NCI-H2196 treated with DMSO at 0.1 percent for 48 hours (cell line): Measurements from ENCODE around the gene HMGCS1.
"Not testable (repeated sequence)": the region's sequence is repeated elsewhere in the genome, so short reads cannot be mapped to it uniquely, and the experiment has no call there.

Source experiments
- DNase-seq: peaks from one replicate; lab custom pipeline; 2025; ENCODE audit not compliant: unreplicated experiment; lab: John Stamatoyannopoulos, UW

HMGCS1 gene

GRCh38 chr5:43312699-43313034, 545 bp downstream of the HMGCS1 start:
- DNase-seq = no peak

DNA sequence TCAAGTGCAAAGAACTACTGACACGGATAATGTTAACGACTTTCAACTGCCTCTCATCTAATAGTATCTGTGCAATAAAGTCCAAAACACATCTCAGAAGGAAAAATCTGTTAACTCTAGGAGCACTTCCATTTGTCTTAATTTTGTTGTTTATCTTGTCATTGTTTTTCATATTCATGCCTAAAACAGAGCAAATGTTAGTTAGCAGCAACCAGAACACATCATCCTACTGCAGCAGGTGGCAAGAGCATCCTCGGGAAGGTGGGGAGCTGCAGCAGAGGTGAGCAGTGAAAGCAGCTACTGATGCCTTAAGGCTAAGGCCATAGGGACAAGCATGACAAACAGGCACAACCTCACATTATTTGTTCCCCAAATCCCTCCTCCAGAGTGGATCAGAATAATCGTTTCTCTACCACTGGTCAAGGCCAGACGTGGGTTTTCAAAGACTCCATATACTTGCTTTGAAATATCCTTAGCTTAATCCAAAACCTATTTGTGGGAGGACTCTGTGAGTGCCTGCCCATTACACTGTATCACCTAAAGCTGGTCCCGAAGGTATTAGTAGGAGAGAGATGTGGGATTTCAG, 1.0 kb downstream of the HMGCS1 start:
- no peak for DNase-seq

- DNase-seq = no peak
Observed at GRCh38 chr5:43309637-43310036, 3.6 kb downstream of the HMGCS1 start.

DNA sequence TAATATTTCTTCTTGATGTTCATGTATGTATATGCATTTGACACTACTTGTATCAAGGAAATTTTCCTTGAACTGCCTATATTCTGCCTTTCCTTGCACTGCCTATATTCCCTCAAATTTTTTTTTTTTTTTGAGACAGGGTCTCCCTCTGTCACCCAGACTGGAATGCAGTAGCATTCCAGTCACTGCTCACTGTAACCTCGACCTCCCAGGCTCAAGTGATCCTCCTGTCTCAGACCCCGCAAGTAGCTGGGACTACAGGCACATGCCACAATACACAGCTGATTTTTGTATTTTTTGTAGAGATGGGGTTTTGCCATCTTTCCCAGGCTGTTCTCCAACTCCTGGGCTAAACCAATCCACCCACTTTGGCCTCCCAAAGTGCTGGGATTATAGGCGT, 4.1 kb downstream of the HMGCS1 start:
- no peak for DNase-seq

DNA sequence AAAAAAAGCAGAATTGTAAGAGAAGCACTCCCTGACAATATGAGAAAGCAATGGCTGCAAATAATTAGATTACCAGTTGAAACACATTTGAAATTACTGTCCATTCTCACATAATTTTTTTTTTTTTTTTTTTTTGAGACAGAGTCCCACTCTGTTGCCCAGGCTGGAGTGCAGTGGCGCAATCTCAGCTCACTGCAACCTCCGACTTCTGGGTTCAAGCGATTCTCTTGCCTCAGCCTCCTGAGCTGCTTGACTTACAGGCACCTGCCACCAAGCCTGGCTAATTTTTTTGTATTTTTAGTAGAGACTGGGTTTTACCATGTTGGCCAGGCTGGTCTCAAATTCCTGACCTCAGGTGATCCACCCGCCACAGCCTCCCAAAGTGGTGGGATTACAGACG, 6.3 kb downstream of the HMGCS1 start:
- DNase-seq = not testable (repeated sequence)

DNA sequence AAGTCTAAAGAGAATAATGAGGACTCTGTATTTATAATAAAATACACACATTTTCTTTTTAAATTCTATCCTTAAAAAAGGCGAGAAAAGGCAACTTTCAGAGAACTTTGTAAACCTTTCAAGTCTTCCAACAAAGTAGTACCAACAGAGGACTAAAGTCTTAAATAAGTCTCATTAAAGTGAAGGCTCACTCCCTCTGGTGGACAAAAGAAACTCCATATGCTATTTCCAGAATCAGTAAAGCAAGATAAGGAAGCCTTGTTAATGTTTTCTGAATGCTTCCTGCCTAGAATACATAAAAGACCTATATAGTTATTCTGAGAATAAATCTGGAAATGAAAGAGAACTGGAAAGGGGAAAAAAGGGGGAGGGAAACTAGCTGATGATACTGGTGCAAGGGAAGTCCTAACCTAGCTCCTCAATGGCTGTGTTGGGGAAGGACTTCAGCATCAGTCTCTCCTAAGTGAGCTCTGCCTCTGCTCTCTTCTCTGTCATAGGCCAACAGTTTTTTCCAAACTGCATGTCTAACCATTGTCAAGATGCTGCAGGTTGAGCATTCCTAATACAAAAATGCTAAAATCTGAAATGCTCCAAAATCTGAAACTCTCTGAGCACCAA, 7.2 kb downstream of the HMGCS1 start:
- DNase-seq = peak; percentile 60

DNA sequence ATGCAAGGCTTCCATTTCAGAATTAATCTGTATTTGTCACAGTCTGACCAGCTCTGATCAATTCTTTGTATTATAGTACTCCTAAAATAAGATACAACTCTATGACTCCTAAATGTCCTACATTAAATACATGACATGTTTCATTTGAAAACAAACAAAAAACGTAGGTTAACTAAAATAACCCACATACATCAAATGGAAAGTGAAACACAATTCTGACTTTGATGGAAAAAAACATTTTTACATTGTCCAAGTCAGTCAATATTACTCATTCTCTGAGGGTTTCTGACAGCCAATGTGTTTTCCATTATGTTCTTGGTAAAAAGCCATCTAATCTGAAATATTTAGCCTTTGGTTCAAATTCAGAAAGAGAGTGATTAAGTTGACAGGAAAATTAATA, 8.7 kb downstream of the HMGCS1 start:
- DNase-seq = no peak

GRCh38 chr5:43303242-43303641, 10.0 kb downstream of the HMGCS1 start:
- DNase-seq = no peak

GRCh38 chr5:43302481-43302880, 10.7 kb downstream of the HMGCS1 start:
- no peak for DNase-seq

DNA sequence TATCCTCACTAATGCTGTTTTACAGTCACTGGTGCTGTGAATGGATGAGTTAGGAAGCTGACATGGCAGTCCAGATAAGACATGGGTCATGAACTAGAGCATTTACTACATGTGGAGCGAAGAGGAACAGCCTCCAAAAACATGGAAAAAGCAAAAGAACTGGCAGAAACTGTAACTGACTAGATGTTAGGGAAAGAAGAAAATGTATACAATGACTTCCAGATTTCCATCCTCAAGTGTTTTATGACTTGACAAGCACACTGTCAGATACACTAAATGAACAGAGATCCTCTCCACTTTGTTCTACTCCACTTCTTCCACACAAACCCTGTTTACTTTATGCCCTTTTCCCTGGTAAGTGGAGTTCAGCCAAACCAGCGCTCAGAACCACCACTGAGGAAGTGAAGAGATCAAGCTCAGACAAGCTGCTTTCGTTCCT, 11.5 kb downstream of the HMGCS1 start:
- DNase-seq = no peak

DNA sequence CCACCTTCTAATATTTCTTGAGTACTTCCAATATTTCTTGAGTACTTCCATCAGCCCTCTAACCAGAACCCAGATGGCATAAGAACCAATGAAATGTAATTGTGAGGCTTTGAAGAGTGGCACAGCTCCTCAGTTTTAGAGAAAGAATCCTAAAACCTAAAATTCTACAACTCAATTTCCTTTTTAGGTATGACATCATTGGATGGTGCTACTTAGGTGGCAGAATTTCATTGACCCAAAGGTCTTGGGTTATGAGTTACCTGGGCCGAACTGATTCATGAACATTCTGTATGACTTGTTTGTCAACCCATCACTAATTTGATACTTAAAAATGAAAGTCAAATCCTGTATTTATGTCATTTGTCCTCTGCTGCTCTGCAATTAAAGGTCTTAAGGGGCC, 13.1 kb downstream of the HMGCS1 start:
- no peak for DNase-seq

- DNase-seq = no peak
Observed at GRCh38 chr5:43298443-43298842, 14.8 kb downstream of the HMGCS1 start.

DNA sequence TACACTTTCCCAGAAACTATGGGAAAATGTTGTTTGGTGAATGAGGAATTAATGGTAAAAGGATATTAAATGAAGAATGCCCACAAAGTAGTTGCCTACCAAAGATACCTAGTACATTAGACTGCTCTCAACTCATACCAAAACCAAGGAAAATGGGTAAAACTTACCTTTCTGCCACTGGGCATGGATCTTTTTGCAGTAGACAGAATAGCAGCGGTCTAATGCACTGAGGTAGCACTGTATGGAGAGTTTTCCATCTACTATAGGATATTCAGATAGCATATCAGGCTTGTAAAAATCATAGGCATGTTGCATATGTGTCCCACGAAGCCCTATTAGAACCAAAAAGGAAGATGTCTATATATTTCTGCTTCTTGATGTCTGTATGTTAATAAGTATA, 16.4 kb downstream of the HMGCS1 start:
- DNase-seq = no peak

- no peak for DNase-seq
Observed at GRCh38 chr5:43295202-43295601, 18.0 kb downstream of the HMGCS1 start.

- no peak for DNase-seq
Observed at GRCh38 chr5:43294226-43294625, 19.0 kb downstream of the HMGCS1 start.

DNA sequence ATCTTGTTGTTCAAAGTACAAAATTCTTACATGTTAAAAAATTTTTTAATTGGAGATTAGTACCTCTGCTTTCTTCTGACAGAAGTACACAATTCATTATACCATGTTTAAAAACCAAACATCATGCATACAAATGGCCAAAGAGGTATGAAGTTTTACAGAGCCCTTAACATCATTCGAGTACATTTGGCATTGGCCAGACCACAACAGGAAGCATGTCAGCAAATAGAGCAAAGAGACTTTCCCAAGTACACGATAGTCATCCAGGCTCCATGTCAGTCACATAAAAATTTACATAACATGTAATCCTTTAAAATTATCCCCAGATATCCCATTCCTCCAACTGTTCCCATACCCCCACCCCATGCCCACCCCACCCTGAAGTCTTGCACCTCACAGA, 22.5 kb downstream of the HMGCS1 start:
- DNase-seq = no peak

- DNase-seq = no peak
Observed at GRCh38 chr5:43288269-43288831, 24.9 kb downstream of the HMGCS1 start.

- DNase-seq = no peak
Observed at GRCh38 chr5:43287493-43287892, 25.7 kb downstream of the HMGCS1 start.

DNA sequence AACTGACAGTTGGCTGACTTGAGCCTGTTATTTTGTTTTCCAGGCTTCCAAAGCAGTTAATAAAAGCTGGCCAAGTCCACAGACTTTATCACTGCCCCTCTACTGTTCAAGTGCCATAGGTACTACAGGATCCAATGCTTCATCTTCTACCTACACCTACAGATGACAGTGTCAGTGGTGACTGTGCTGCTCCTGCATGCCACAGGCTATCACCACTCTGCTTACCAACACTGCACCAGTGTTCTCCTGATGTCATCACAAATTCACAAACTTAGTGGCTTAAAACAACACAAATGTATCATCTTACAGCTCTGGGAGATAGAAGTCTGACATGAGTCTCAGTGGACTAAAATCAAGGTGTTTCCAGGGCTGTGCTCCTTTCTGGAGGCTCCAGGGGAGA, 26.6 kb downstream of the HMGCS1 start:
- no peak for DNase-seq

GRCh38 chr5:43281840-43282658, 31.2 kb downstream of the HMGCS1 start:
- DNase-seq = no peak

DNA sequence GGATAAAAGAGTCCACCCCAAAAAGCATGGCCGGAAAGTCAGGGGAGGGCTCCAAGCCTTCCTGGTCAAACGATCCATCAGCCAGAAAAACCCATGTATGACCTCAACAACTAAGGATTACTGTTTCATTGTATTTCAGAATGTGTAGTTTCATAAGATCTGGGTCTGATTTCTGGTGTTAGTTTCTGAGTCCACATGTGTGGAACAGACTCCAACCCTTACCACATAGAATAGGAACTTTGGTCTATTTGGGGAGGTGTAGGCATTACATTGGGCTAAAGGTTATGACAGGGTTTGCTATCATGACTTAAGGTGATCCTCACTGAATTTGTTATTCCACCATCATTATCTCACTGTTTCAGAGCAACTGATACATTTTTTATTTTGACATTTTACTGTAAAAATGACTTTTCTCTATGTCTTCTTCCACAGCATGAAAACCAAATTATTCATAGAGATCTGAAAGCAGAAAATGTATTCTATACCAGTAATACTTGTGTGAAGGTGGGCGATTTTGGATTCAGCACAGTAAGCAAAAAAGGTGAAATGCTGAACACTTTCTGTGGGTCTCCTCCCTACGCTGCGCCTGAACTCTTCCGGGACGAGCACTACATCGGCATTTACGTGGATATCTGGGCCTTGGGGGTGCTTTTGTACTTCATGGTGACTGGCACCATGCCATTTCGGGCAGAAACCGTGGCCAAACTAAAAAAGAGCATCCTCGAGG, 33.5 kb downstream of the HMGCS1 start:
- DNase-seq = no peak
